NT2/D1 (cell line): ENCODE measurements around the gene RPS5.

Experiments
- DNase-seq: peaks from one replicate; pipeline ENCODE4 v3.0.0-alpha.2; 2011; ENCODE audit warnings: low read depth, low spot score
- H3K27me3 ChIP-seq: 2 replicates; pipeline ENCODE4 v1.6.0; 2011; ENCODE audit warnings: mild to moderate bottlenecking; ENCODE audit not compliant: insufficient read length, insufficient read depth
- H3K36me3 ChIP-seq: 2 replicates; pipeline ENCODE4 v1.6.1; 2011; ENCODE audit warnings: mild to moderate bottlenecking, low read length, mixed read lengths; ENCODE audit not compliant: insufficient read depth, insufficient read length
- H3K4me1 ChIP-seq: 2 replicates; pipeline ENCODE4 v1.5.1; 2011; ENCODE audit not compliant: insufficient read depth, insufficient read length
- H3K4me3 ChIP-seq: 2 replicates; pipeline ENCODE4 v1.5.1; 2011; ENCODE audit warnings: low read depth; ENCODE audit not compliant: insufficient read length
- H3K9ac ChIP-seq: 2 replicates; pipeline ENCODE4 v1.6.0; 2011; ENCODE audit warnings: low read depth; ENCODE audit not compliant: insufficient read length
- H3K9me3 ChIP-seq: 2 replicates; pipeline ENCODE4 v1.5.1; 2011; ENCODE audit warnings: mild to moderate bottlenecking, low read length; ENCODE audit not compliant: insufficient read depth
- SUZ12 ChIP-seq: IDR thresholded peaks from 2 replicates; pipeline ENCODE4 v1.6.1; 2011; ENCODE audit not compliant: insufficient read length, insufficient read depth; ENCODE audit errors: extremely low read depth
- YY1 ChIP-seq: IDR thresholded peaks from 2 replicates; pipeline ENCODE4 v1.6.1; 2011; ENCODE audit not compliant: insufficient read length, insufficient read depth
- ZNF274 ChIP-seq: IDR thresholded peaks from 2 replicates; pipeline ENCODE4 v1.6.1; 2011; ENCODE audit warnings: mild to moderate bottlenecking, low read depth, low read length

Gene RPS5

DNA sequence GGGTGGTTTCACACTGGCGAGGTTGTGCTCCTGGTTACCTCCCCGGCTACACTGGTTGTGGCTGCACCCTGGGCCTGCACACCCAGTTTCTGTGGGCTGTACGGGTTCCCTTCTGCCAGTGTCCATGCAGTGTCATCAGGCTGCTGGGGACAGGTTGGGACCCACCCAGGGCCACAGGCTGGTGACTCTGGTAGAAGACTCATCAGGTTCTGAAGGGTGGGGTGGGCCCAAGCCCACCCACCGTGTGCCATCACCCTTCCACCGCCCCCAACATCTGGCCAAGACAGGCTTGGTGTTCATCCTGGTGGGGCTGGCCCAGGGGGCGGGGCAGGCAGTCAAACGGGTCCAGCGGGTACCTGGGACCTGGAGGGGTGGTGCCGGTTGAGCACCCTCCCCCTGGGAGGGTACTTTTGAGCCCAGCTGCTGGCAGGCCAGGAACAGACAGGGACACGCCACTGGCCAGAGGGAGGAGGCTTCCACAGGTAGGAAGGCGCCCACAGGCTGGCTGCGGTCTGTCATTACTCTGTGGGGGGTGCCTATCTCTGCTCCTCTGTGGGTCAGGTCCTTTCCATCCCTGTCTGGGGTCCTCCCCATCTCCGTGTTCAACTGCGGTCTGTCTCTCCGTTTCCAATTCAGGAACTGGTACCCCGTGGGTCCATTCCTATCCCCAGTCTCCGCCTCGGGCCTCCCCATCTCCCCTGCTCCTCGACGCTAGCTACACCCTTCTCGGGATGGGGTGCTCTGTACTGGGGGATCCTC lies 8.3 kb downstream of the RPS5 start, which contains the start of gene RNF225:
Gene RNF225, plus strand, starts transcription at position 437 of the 759 bp plus-strand sequence. CDS start 434 bp downstream, outside the sequence.
- TF ChIP-seq YY1 (no peak), SUZ12 (no peak), ZNF274 (no peak)
- Histone ChIP-seq H3K27me3 (no peaks in the 10 kb centered on the region), H3K9me3 (no peaks in the 10 kb centered on the region), H3K4me1 (peaks cover 11% of the 10 kb centered on the region), H3K36me3 (peaks cover 65% of the 10 kb centered on the region), H3K4me3 (no peak within 1 kb of the TSS), H3K9ac (no peak within 1 kb of the TSS)
- no peak for DNase-seq

DNA sequence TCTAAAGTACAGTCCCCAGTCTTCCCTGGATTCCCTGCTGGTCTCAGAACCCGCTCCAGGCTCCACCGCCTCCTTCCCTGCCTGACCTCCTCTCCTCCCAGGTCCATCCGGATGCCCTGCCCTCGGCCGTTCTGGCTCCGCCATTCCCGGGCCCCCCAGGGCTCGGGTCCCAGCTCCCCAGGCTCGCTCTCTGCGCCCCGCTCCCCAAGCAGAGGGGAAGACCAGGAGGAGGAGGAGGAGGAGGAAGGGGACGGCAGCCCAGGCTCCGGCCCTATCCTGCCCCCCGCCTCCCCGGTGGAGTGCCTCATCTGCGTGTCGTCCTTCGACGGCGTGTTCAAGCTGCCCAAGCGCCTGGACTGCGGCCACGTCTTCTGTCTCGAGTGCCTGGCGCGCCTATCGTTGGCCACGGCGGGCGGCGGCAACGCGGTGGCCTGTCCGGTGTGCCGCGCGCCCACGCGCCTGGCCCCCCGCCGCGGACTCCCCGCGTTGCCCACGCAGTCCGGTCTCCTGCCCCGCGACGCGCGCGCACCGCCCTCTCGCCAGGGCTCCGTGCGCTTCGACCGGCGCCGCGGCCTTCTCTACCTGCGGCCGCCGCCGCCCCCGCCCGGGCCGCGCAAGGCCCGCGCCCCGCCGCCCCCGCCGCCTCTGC lies 9.0 kb downstream of the RPS5 start:
- Histone ChIP-seq H3K4me1 (peaks cover 14% of the 10 kb centered on the region), H3K9me3 (no peaks in the 10 kb centered on the region), H3K36me3 (peaks cover 58% of the 10 kb centered on the region), H3K4me3 (no peak overlapping the region), H3K9ac (no peak overlapping the region), H3K27me3 (no peaks in the 10 kb centered on the region)
- no peak for DNase-seq
- no peak for TF ChIP-seq SUZ12
- TF ChIP-seq ZNF274: no peak
- TF ChIP-seq YY1: no peak

DNA sequence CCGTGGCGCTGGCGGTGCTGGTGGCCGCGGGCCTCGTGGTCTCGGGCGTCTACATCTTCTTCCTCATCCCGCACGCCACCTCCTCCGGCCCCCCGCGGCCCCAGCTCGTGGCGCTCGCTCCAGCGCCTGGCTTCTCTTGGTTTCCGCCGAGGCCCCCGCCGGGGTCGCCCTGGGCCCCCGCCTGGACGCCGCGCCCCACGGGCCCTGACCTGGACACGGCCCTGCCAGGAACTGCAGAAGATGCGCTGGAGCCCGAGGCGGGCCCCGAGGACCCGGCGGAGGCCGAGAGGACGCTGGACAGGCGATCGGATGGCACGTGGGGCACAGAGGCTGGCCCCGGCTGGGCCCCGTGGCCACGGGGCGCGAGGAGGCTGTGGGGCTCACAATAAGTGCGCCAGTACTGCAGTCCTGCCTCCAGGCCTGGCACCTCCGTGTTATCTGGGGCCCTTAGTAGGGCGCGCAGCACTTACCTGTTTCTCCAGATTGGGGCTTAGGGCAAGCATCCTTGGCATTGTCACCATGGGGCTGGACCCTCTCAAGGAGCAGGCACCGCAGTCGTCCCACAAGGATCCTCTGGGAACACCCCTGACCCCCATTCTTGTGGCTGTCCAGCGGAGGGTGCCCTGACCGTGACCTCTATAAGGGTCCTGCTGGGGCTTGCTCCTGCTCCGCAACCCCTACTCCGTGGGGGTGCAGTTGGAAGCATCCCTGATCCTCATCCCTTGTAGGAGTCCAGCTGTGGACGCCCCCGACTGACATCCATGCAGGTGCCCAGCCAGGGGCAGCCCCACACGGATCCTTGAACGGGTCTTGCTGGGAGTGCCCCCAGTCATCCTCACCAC lies 9.8 kb downstream of the RPS5 start:
- Histone ChIP-seq H3K9ac (no peak overlapping the region), H3K9me3 (no peaks in the 10 kb centered on the region), H3K4me1 (peaks cover 14% of the 10 kb centered on the region), H3K27me3 (no peaks in the 10 kb centered on the region), H3K4me3 (no peak overlapping the region), H3K36me3 (peaks cover 50% of the 10 kb centered on the region)
- TF ChIP-seq SUZ12 (no peak), YY1 (no peak), ZNF274 (no peak)
- DNase-seq: no peak

DNA sequence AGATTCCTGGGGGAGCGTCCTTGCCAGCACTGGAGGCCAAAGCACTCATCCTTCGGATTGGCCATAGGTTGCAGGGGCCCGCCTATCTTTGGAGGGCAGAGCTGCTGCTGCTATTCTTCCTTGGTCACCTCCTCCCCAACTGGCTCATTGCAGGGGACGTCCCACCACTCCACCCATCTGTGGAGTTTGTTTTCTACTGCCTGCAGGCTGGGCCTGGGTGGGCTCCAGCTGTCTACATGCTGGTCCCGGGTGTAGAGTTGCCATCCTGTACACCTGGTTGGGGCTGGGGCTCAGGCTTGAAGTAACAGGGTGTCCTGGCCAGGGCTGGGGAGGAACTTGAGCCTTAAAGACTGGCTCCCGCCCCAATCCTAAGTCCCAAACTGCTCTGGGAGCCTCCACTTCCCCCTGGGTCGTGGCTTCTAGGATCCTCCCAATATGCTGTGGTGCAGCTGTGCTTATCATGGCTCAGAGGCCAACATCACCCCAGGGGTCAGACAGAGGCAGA lies 10.5 kb downstream of the RPS5 start:
- Histone ChIP-seq H3K9ac (no peak overlapping the region), H3K4me1 (peaks cover 14% of the 10 kb centered on the region), H3K36me3 (peaks cover 46% of the 10 kb centered on the region), H3K9me3 (no peaks in the 10 kb centered on the region), H3K4me3 (no peak overlapping the region), H3K27me3 (no peaks in the 10 kb centered on the region)
- no peak for TF ChIP-seq ZNF274
- no peak for TF ChIP-seq SUZ12
- DNase-seq: no peak

DNA sequence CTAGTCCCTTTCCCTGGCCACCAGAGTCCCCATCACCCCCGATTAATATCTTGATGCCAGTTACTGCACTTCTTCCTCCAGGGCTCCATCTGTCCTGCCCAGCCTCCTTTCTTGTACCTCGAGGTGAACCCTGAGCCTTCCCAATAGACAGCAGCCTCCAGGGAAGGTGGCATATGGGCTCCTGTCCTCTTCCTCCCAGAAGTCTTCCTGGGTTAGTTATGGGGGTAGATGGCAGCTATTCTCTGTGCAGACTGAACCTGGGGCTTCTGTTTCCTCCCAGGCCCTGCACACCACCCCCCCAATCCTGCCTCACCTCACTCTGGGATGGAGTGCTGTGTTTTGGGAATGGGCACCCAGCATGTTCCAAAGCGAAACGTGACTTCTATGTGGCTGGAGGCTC lies 11.0 kb downstream of the RPS5 start:
- Histone ChIP-seq H3K9ac (no peak overlapping the region), H3K27me3 (no peaks in the 10 kb centered on the region), H3K4me1 (peaks cover 12% of the 10 kb centered on the region), H3K36me3 (peaks cover 41% of the 10 kb centered on the region), H3K9me3 (no peaks in the 10 kb centered on the region), H3K4me3 (no peak overlapping the region)
- no peak for DNase-seq
- TF ChIP-seq ZNF274: no peak
- no peak for TF ChIP-seq YY1
- no peak for TF ChIP-seq SUZ12

DNA sequence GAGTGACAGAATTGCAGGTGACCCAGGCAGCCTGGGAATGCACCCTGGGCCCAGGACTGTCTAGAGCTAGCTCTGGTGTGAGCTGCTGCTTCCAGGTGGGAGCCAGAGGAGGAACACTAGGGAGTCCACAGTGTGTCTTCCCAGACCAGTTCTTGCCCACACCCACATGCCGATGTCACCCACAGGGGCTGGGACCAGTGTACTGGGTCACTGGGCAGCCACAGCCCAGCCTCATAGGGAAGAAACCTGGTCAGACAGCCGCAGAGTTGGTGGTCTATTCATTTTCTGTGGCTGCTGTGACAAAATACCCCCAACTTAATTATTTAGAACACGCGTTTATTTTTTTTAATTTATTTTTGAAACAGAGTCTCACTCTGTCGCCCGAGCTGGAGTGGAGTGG lies 11.5 kb downstream of the RPS5 start:
- no peak overlapping the region for H3K9ac ChIP-seq
- H3K4me1 ChIP-seq: peaks cover 11% of the 10 kb centered on the region
- no peaks in the 10 kb centered on the region for H3K27me3 ChIP-seq
- no peak for DNase-seq
- peaks cover 36% of the 10 kb centered on the region for H3K36me3 ChIP-seq
- H3K4me3 ChIP-seq: no peak overlapping the region
- TF ChIP-seq YY1 (no peak), SUZ12 (no peak), ZNF274 (no peak)
- H3K9me3 ChIP-seq: no peaks in the 10 kb centered on the region

DNA sequence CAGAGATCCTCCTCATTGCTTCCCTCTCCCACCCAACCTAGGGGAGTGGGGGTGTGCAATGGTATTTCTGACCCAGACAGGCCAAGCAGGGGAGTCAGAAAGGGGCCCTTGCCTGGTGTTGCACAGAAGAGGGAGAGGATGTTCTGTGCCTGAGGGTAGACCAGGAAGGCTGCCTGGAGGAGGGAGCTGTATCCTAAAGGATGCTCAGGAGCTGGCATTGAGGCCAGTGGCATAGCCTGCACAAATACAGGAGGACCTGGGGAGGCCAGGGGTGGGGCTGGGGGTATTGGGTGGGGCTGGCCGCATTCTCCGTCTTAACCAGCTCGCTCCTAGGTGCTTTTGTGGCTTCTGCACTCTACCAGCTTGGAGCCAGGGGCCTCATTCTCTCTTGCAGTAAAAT lies 12.8 kb downstream of the RPS5 start:
- Histone ChIP-seq H3K36me3 (peaks cover 23% of the 10 kb centered on the region), H3K4me3 (no peak overlapping the region), H3K9ac (peak overlapping the region; percentile 80), H3K4me1 (peaks cover 11% of the 10 kb centered on the region), H3K9me3 (no peaks in the 10 kb centered on the region), H3K27me3 (no peaks in the 10 kb centered on the region)
- TF ChIP-seq ZNF274 (no peak), YY1 (no peak), SUZ12 (no peak)
- DNase-seq: no peak
